ENCODE data around the gene ZBTB17. TPM values are rescaled to one million over a fixed set of nuclear protein-coding genes. Genes with fewer than 3 reads are reported as not detected.
"Not testable (repeated sequence)": the region's sequence is repeated elsewhere in the genome, so short reads cannot be mapped to it uniquely, and the experiment has no call there.

The ZBTB17 gene
- total and polyA plus RNA-seq, 2 of the 8 experiments (the other 6 are each of a cell fraction or from before 2014, with no cell fraction given): 24.7 to 36.2 TPM

GRCh38 chr1:15913607-15914006, 62.3 kb downstream of the ZBTB17 start:
- H3K9me3 ChIP-seq (ENCODE audit: insufficient read depth in 2 of 2, low read depth in 1 of 2, low read length in 1 of 2); DNase-seq (ENCODE audit: low read depth in 1 of 2, low spot score in 2 of 2); POLR2A ChIA-PET (ENCODE audit: partially characterized antibody); H2BK120ac ChIP-seq (replicated peaks; ENCODE audit: low read depth, low read length); H3K27me3 ChIP-seq (replicated peaks in 1 of 4; ENCODE audit: control insufficient read depth in 3 of 4, extremely low read depth in 1 of 4, insufficient read depth in 3 of 4, low read length in 3 of 4); H2BK12ac ChIP-seq (ENCODE audit: low read depth, low read length); H4K8ac ChIP-seq (ENCODE audit: extremely low read depth, insufficient read depth, low read length); H3K79me1 ChIP-seq (ENCODE audit: low read depth, low read length); H4K5ac ChIP-seq (ENCODE audit: insufficient read length, low read depth, low read length); H2BK20ac ChIP-seq (ENCODE audit: low read length); H3K4me3 ChIP-seq (ENCODE audit: extremely low read depth in 1 of 4, insufficient read depth in 2 of 4, low read depth in 3 of 4, low read length in 4 of 4); H3K4me2 ChIP-seq (ENCODE audit: insufficient read depth in 1 of 2, low read depth in 2 of 2, low read length in 2 of 2); H3K23me2 ChIP-seq (ENCODE audit: low read depth, low read length); H3K4me1 ChIP-seq (replicated peaks in 1 of 4; ENCODE audit: control insufficient read depth in 3 of 4, insufficient read depth in 4 of 4, low read length in 3 of 4); H3K4ac ChIP-seq (replicated peaks; ENCODE audit: insufficient read length, low read depth, low read length); H3K27ac ChIP-seq (ENCODE audit: low read depth, low read length); H2AK5ac ChIP-seq (ENCODE audit: low read depth, low read length); H4K20me1 ChIP-seq (replicated peaks in 1 of 2; ENCODE audit: control insufficient read depth in 1 of 2, insufficient read depth in 2 of 2, low read length in 2 of 2); H4K91ac ChIP-seq (replicated peaks; ENCODE audit: insufficient read length, low read length); H3K18ac ChIP-seq (ENCODE audit: extremely low read depth, low read length); FAIRE-seq; H3K14ac ChIP-seq (ENCODE audit: insufficient read length); H3K56ac ChIP-seq (replicated peaks; ENCODE audit: insufficient read length, low read depth, low read length); H3K9ac ChIP-seq (replicated peaks in 1 of 4; ENCODE audit: extremely low read depth in 1 of 4, low read depth in 3 of 4, low read length in 3 of 4); H3K23ac ChIP-seq (ENCODE audit: insufficient read length); H2AFZ ChIP-seq (ENCODE audit: low read length); H2BK5ac ChIP-seq (ENCODE audit: low read depth, low read length); H2BK15ac ChIP-seq (ENCODE audit: low read length): not testable (repeated sequence)
- H3K79me2 ChIP-seq (ENCODE audit: control insufficient read depth in 1 of 2, insufficient read depth in 2 of 2, low read length in 2 of 2): peaks cover 0 to 12% of the 10 kb centered on the region in 2 experiments; a peak in 1 of 4 replicates
- 94% methylated on average over 3 of the region's 3 CpGs; no CpG with 5 or more reads in 1 of the 2 experiments for WGBS, 2 experiments (ENCODE audit: extremely low coverage in 1 of 2, insufficient coverage in 1 of 2, insufficient read length in 1 of 2, insufficient replicate concordance in 2 of 2, low coverage in 1 of 2, low lambda C conversion rate in 2 of 2, missing lambda C conversion rate in 1 of 2)
- peaks cover 2 to 41% (median 9%) of the 10 kb centered on the region in 4 experiments; a peak in 6 of 8 replicates for H3K36me3 ChIP-seq (ENCODE audit: control insufficient read depth in 2 of 4, insufficient read depth in 4 of 4, low read length in 3 of 4)
- CTCF ChIA-PET (ENCODE audit: partially characterized antibody): interaction anchor here (0.7 to 2.1 kb wide), 4 partner anchors 110 to 134 kb away, joined by 3 to 5 read pairs (median 4); no protein-coding TSS in a partner anchor

Data from H1 (cell line).